GM23248 (cell line): Measurements from ENCODE around the gene SLC49A4. TPM values are rescaled to one million over a fixed set of nuclear protein-coding genes. Genes with fewer than 3 reads are reported as not detected.

ENCODE experiments used
- DNase-seq: peaks from one replicate; pipeline ENCODE4 v3.0.0-alpha.2; 2015
- H2AFZ ChIP-seq: fragments of 200-600 bp; sonication (generic); 2 replicates; pipeline ENCODE4 v1.6.1; 2016; ENCODE audit warnings: antibody characterized with exemption
- H3F3A ChIP-seq: fragments of 200-600 bp; sonication (generic); 2 replicates; pipeline ENCODE4 v1.6.1; 2016; ENCODE audit warnings: mild to moderate bottlenecking, antibody characterized with exemption, mixed run types; ENCODE audit not compliant: insufficient read depth
- H3K27ac ChIP-seq: fragments of 200-600 bp; sonication (generic); 2 replicates; pipeline ENCODE4 v1.5.1; 2016; ENCODE audit warnings: mild to moderate bottlenecking
- H3K27me3 ChIP-seq: fragments of 200-600 bp; sonication (generic); replicated peaks from 2 replicates; pipeline ENCODE4 v1.6.1; 2016; ENCODE audit warnings: mild to moderate bottlenecking; ENCODE audit not compliant: insufficient read depth
- H3K36me3 ChIP-seq: fragments of 200-600 bp; sonication (generic); 2 replicates; pipeline ENCODE4 v1.6.1; 2016; ENCODE audit warnings: low read depth, mild to moderate bottlenecking
- H3K4me1 ChIP-seq: fragments of 200-600 bp; sonication (generic); 2 replicates; pipeline ENCODE4 v1.6.1; 2016; ENCODE audit warnings: mild to moderate bottlenecking; ENCODE audit not compliant: insufficient read depth
- H3K4me2 ChIP-seq: fragments of 200-600 bp; sonication (generic); one replicate; pipeline ENCODE4 v1.6.1; 2016; ENCODE audit warnings: mild to moderate bottlenecking; ENCODE audit not compliant: unreplicated experiment
- H3K4me3 ChIP-seq: fragments of 200-600 bp; sonication (generic); 2 replicates; pipeline ENCODE4 v1.5.1; 2016; ENCODE audit warnings: mild to moderate bottlenecking
- H3K79me2 ChIP-seq: fragments of 200-600 bp; sonication (generic); 2 replicates; pipeline ENCODE4 v1.6.1; 2016; ENCODE audit warnings: mild to moderate bottlenecking; ENCODE audit not compliant: insufficient read depth
- H3K9ac ChIP-seq: fragments of 200-600 bp; sonication (generic); 2 replicates; pipeline ENCODE4 v1.6.1; 2016; ENCODE audit warnings: mild to moderate bottlenecking
- H3K9me2 ChIP-seq: fragments of 200-600 bp; sonication (generic); 2 replicates; pipeline ENCODE4 v1.6.1; 2016; ENCODE audit warnings: mixed run types, mild to moderate bottlenecking, moderate library complexity; ENCODE audit not compliant: insufficient read depth
- H3K9me3 ChIP-seq: fragments of 200-600 bp; sonication (generic); one replicate; pipeline ENCODE4 v1.6.1; 2017; ENCODE audit warnings: low read depth
- H4K20me1 ChIP-seq: fragments of 200-600 bp; sonication (generic); 2 replicates; pipeline ENCODE4 v1.6.0; 2016; ENCODE audit not compliant: insufficient read depth
- EZH2 ChIP-seq: fragments of 200-600 bp; sonication (generic); IDR thresholded peaks from 2 replicates; pipeline ENCODE4 v1.6.1; 2018; ENCODE audit warnings: antibody characterized with exemption, mild to moderate bottlenecking; ENCODE audit not compliant: insufficient read depth, poor library complexity, severe bottlenecking
- EZH2phosphoT487 ChIP-seq: fragments of 200-600 bp; sonication (generic); IDR thresholded peaks from 2 replicates; pipeline ENCODE4 v1.6.1; 2018; ENCODE audit warnings: antibody characterized with exemption, moderate library complexity, mild to moderate bottlenecking, low read depth; ENCODE audit not compliant: insufficient read depth
- WGBS, 2 experiments: methylation state at CpG; one replicate each; pipeline ENCODE4 v1.1.6; 2015 to 2017; ENCODE audit warnings: low lambda C conversion rate in 2 of 2, low coverage in 1 of 2; ENCODE audit errors: missing lambda C conversion rate in 2 of 2; 5-methylcytosine and 5-hydroxymethylcytosine counted together
- in situ Hi-C: fragments of 300-500 bp; cut with MboI; formaldehyde crosslinking; loops from 2 replicates; pipeline ENCODE4 v1.15.0; 2020
- polyA plus RNA-seq: library from polyadenylated mRNA; unstranded; fragments of >200 nt; fragmentation: Nextera tagmentation; extraction: Ambion mirVana; gene quantifications from 2 replicates; pipeline ENCODE4 v1.2.1, GENCODE V29; 2016
- total RNA-seq: library from RNA; depleted of rRNA; stranded (reverse); fragments of >200 nt; shearing (Covaris generic); gene quantifications from 2 replicates; pipeline ENCODE4 v1.2.3, GENCODE V29; 2014

SLC49A4 gene
- total and polyA plus RNA-seq, 2 experiments from 2014 or later: 13.3 to 24.6 TPM

- Histone ChIP-seq H3K27ac (no peak overlapping the region), H3K9me3 (no peaks in the 10 kb centered on the region), H3K9me2 (no peaks in the 10 kb centered on the region), H3K4me3 (no peak overlapping the region), H3K9ac (no peak overlapping the region), H3F3A (no peaks in the 10 kb centered on the region), H3K4me1 (no peaks in the 10 kb centered on the region), H3K36me3 (no peaks in the 10 kb centered on the region), H3K27me3 (no peaks in the 10 kb centered on the region), H2AFZ (no peak overlapping the region), H3K4me2 (no peak overlapping the region), H4K20me1 (no peaks in the 10 kb centered on the region), H3K79me2 (no peaks in the 10 kb centered on the region)
- 61 to 65% methylated on average over 9 of the region's 9 CpGs for WGBS, 2 experiments
- no peak for DNase-seq
- TF ChIP-seq EZH2phosphoT487 (no peak), EZH2 (no peak)
- in situ Hi-C loops: no loop called here
These were observed 79.1 kb downstream of the SLC49A4 start for GRCh38 chr3:122873741-122874515.

GRCh38 chr3:122875547-122876127 lies 80.8 kb downstream of the SLC49A4 start:
- no peaks in the 10 kb centered on the region for H3K9me3 ChIP-seq
- in situ Hi-C loops: no loop called here
- no peaks in the 10 kb centered on the region for H3K27me3 ChIP-seq
- no peaks in the 10 kb centered on the region for H3K36me3 ChIP-seq
- no peak for DNase-seq
- H3F3A ChIP-seq: no peaks in the 10 kb centered on the region
- H2AFZ ChIP-seq: no peak overlapping the region
- H3K9me2 ChIP-seq: no peaks in the 10 kb centered on the region
- no peak for TF ChIP-seq EZH2
- H3K79me2 ChIP-seq: no peaks in the 10 kb centered on the region
- H3K4me1 ChIP-seq: no peaks in the 10 kb centered on the region
- H3K9ac ChIP-seq: no peak overlapping the region
- no peaks in the 10 kb centered on the region for H4K20me1 ChIP-seq
- H3K4me3 ChIP-seq: no peak overlapping the region
- H3K4me2 ChIP-seq: no peak overlapping the region
- no peak overlapping the region for H3K27ac ChIP-seq

DNA sequence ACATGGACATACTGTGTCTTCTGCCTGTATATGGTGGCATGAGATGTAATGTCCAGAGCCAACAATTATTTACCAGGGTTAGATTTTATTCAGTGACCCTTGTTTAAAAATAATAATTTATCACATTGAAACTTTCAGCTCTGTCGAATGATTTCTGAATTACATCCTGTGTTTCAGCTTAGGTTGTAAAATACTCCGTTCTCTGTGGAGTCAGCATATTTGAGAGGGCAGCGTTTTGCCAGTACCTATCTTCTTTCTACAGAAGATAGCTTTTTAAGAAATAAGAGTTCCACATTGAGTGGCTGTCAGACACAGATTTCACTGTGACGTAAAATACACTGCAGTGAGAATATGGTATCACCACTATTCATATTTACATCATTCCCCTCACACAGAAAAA lies 85.3 kb downstream of the SLC49A4 start:
- Histone ChIP-seq H3K4me2 (no peak overlapping the region), H3F3A (no peaks in the 10 kb centered on the region), H2AFZ (no peak overlapping the region), H3K9ac (no peak overlapping the region), H4K20me1 (no peaks in the 10 kb centered on the region), H3K27ac (no peak overlapping the region), H3K9me2 (no peaks in the 10 kb centered on the region), H3K79me2 (no peaks in the 10 kb centered on the region), H3K4me1 (no peaks in the 10 kb centered on the region), H3K4me3 (no peak overlapping the region), H3K27me3 (no peaks in the 10 kb centered on the region), H3K9me3 (no peaks in the 10 kb centered on the region), H3K36me3 (no peaks in the 10 kb centered on the region)
- TF ChIP-seq EZH2 (no peak), EZH2phosphoT487 (no peak)
- 90 to 91% methylated on average over 4 of the region's 4 CpGs for WGBS, 2 experiments
- in situ Hi-C loops: no loop called here
- DNase-seq: no peak

GRCh38 chr3:122880624-122881023 lies 85.8 kb downstream of the SLC49A4 start:
- WGBS, 2 experiments: 82 to 85% methylated on average over 4 of the region's 4 CpGs
- Histone ChIP-seq H3K9me2 (no peaks in the 10 kb centered on the region), H3K4me3 (no peak overlapping the region), H3K9me3 (no peaks in the 10 kb centered on the region), H3F3A (no peaks in the 10 kb centered on the region), H2AFZ (no peak overlapping the region), H3K36me3 (no peaks in the 10 kb centered on the region), H3K4me1 (no peaks in the 10 kb centered on the region), H3K27me3 (no peaks in the 10 kb centered on the region), H3K9ac (no peak overlapping the region), H3K27ac (no peak overlapping the region), H3K4me2 (no peak overlapping the region), H4K20me1 (no peaks in the 10 kb centered on the region), H3K79me2 (no peaks in the 10 kb centered on the region)
- TF ChIP-seq EZH2phosphoT487 (no peak), EZH2 (no peak)
- no peak for DNase-seq
- in situ Hi-C loops: no loop called here
